Testis (tissue), 3 donors: ENCODE data around the gene FITM1. TPM values are rescaled to one million over a fixed set of nuclear protein-coding genes. Genes with fewer than 3 reads are reported as not detected.

ENCODE experiments used
- DNase-seq: peaks from one replicate; pipeline ENCODE4 v3.0.0-alpha.2; 2019
- H3K27ac ChIP-seq, 2 donors: fragments of 200-600 bp; sonication (generic); one replicate each; pipeline ENCODE4 v1.5.1; 2019
- H3K27me3 ChIP-seq: fragments of 200-600 bp; sonication (generic); one replicate; pipeline ENCODE4 v1.5.1; 2019
- H3K36me3 ChIP-seq: fragments of 200-600 bp; sonication (generic); one replicate; pipeline ENCODE4 v1.5.1; 2017; ENCODE audit warnings: low read depth; ENCODE audit errors: missing control alignments
- H3K4me1 ChIP-seq: fragments of 200-600 bp; sonication (generic); one replicate; pipeline ENCODE4 v1.5.1; 2019
- H3K4me3 ChIP-seq, 2 donors: fragments of 200-600 bp; sonication (generic); one replicate each; pipeline ENCODE4 v1.5.1; 2017 to 2019
- H3K9me3 ChIP-seq: fragments of 200-600 bp; sonication (generic); one replicate; pipeline ENCODE4 v1.5.1; 2017
- POLR2A ChIP-seq: fragments of 450-650 bp; IDR thresholded peaks from one replicate; pipeline ENCODE4 v1.6.1; 2017; ENCODE audit warnings: antibody characterized with exemption, mild to moderate bottlenecking, moderate library complexity
- WGBS, 2 donors: methylation state at CpG; one replicate each; pipeline ENCODE4 v1.1.5; 2018; 5-methylcytosine and 5-hydroxymethylcytosine counted together
- intact Hi-C: fragments of 100-400 bp; cut with DNase I; formaldehyde crosslinking; loops from one replicate; pipeline ENCODE4 v1.15.1; 2023; ENCODE audit warnings: low total_unique reads
- polyA plus RNA-seq: library from polyadenylated mRNA; stranded (reverse); fragments of 350-450 nt; fragmentation: Illumina TruSeq; extraction: RNeasy Lipid Tissue Mini Kit (QIAGEN cat#74804); gene quantifications from one replicate; pipeline ENCODE4 v1.2.3, GENCODE V29; 2014; ENCODE audit warnings: low read depth, low replicate concordance; ENCODE audit not compliant: insufficient read depth
- total RNA-seq, 2 donors: library from RNA; depleted of rRNA; stranded (reverse); fragments of >200 nt; gene quantifications; one replicate each; pipeline ENCODE4 v1.2.3, GENCODE V29; 2016
- TF ChIP-seq, protein P1 (sequence below), 3 experiments: fragments of 450-650 bp in 2 of 3; fragments of 200-600 bp in 1 of 3; sonication (generic) in 1 of 3; IDR thresholded peaks; one replicate each; pipeline ENCODE4 v1.5.1; 2016 to 2019; ENCODE audit warnings: antibody characterized with exemption in 3 of 3, mild to moderate bottlenecking in 2 of 3, moderate library complexity in 1 of 3

The FITM1 gene
- total and polyA plus RNA-seq, 3 donors from 2014 or later, result 2.2 to 3.7 (median 3.5) TPM

DNA sequence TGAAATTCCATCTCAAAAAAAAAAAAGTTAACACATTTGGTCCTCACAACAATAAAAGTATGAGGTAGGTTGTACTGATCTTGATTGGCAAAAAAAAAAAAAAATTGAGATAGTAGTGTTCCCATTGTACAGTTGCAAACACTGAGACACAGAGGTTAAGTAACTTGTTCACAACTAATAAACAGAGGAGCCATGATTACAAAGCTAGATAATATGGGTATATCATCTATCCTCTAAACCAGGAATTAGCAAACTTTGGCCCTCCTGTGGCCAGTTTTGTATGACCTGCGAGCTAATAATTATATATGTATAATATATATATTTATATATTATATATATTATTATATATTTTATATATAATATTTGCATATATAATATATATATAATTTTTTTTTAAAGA, 3.3 kb downstream of the FITM1 start:
- WGBS, 2 donors, result 87 to 98% methylated on average over 1 of the region's 1 CpG
- peaks cover 21% of the 10 kb centered on the region for H3K4me1 ChIP-seq

DNA sequence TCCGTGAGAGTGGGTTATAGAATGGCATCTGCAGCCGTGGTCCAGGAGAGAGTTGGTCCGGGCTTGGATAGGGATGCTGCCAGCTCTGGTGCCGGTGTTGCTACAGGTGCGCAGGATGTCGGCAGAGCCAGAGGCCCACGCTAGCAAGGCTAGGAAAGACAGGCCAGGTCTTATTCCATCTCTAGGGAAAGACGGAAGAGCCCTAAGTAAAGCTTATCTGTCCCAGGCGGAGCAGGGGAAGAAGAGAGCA, 5.0 kb downstream of the FITM1 start:
- Histone ChIP-seq H3K36me3 (no peaks in the 10 kb centered on the region), H3K9me3 (no peaks in the 10 kb centered on the region), H3K27ac (peak overlapping the region; percentile 86 to 88), H3K27me3 (no peaks in the 10 kb centered on the region), H3K4me3 (peak overlapping the region; percentile 79 to 89), H3K4me1 (peaks cover 29% of the 10 kb centered on the region)
- intact Hi-C loops, result no loop called here
- no peak for TF ChIP-seq POLR2A
- TF ChIP-seq, protein P1, sequence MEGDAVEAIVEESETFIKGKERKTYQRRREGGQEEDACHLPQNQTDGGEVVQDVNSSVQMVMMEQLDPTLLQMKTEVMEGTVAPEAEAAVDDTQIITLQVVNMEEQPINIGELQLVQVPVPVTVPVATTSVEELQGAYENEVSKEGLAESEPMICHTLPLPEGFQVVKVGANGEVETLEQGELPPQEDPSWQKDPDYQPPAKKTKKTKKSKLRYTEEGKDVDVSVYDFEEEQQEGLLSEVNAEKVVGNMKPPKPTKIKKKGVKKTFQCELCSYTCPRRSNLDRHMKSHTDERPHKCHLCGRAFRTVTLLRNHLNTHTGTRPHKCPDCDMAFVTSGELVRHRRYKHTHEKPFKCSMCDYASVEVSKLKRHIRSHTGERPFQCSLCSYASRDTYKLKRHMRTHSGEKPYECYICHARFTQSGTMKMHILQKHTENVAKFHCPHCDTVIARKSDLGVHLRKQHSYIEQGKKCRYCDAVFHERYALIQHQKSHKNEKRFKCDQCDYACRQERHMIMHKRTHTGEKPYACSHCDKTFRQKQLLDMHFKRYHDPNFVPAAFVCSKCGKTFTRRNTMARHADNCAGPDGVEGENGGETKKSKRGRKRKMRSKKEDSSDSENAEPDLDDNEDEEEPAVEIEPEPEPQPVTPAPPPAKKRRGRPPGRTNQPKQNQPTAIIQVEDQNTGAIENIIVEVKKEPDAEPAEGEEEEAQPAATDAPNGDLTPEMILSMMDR (IDR thresholded peaks at IDR 0.05), result no peak
- DNase-seq, result no peak
- 2 to 5% methylated on average over 9 of the region's 9 CpGs for WGBS, 2 donors

More for the DNA sequence above, 3.3 kb downstream of the FITM1 start:
- Histone ChIP-seq H3K27me3 (no peaks in the 10 kb centered on the region), H3K27ac (no peak overlapping the region), H3K9me3 (no peaks in the 10 kb centered on the region), H3K36me3 (no peaks in the 10 kb centered on the region), H3K4me3 (no peak overlapping the region)
- no peak for TF ChIP-seq POLR2A
- TF ChIP-seq, protein P1 (IDR thresholded peaks at IDR 0.05), result no peak
- no peak for DNase-seq
- intact Hi-C loops, result no loop called here

DNA sequence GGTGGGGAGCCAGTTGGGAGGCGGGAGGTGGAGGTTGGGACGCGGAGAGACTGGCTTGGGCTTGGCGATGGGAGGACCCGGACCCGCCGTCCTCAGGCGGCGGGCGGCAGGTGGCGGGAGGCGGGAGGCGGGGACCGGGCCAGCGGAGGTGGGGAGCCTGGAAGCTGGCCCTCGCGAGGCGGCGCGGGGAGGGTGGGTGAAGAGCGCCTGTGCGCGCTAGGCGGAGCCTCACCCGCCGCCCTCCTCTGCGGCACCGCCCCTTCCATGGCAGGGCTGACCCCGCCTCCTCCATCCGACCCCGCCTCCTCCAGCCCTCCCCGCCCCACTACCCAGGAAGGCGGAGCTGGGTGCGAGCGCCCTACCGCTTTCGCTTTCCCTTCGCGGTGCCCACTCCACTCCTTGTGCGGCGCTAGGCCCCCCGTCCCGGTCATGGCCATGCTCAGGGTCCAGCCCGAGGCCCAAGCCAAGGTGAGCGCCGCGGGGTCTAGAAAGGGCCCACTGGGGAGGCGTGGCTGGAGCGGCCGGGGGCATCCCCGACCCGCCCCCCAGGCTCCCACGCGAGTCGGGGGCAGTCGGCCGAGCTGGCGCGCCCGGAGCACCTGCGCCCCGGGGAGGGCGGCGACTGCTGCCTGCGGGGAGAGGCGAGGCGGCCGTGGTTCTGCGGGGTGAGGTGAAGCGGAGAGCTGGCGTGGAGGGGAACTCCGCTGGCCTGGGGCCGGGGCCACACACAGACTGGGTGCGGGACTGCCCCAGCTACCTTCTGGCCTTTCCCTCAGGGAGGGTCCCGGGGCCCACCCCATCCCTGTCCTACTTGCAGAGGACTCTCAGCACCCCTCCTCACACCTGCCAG, 5.6 kb downstream of the FITM1 start, which contains the start of gene PSME1:
Gene PSME1, plus strand, starts transcription at position 361 of the 850 bp plus-strand sequence. Its CDS starts 69 bp downstream, at position 430.
- DNase-seq, result peak; percentile 95
- WGBS, 2 donors, result 0% methylated on average over 21 to 62 of the region's 75 CpGs
- H3K36me3 ChIP-seq, result no peaks in the 10 kb centered on the region
- H3K9me3 ChIP-seq, result no peaks in the 10 kb centered on the region
- H3K27ac ChIP-seq, result peak within 1 kb of the TSS; percentile 86 to 88
- H3K4me1 ChIP-seq, result peaks cover 26% of the 10 kb centered on the region
- no peaks in the 10 kb centered on the region for H3K27me3 ChIP-seq
- intact Hi-C loops, result no loop called here
- TF ChIP-seq, protein P1 (IDR thresholded peaks at IDR 0.05), result no peak
- TF ChIP-seq POLR2A, result peak; percentile 29
- peak within 1 kb of the TSS; percentile 79 to 89 for H3K4me3 ChIP-seq

DNA sequence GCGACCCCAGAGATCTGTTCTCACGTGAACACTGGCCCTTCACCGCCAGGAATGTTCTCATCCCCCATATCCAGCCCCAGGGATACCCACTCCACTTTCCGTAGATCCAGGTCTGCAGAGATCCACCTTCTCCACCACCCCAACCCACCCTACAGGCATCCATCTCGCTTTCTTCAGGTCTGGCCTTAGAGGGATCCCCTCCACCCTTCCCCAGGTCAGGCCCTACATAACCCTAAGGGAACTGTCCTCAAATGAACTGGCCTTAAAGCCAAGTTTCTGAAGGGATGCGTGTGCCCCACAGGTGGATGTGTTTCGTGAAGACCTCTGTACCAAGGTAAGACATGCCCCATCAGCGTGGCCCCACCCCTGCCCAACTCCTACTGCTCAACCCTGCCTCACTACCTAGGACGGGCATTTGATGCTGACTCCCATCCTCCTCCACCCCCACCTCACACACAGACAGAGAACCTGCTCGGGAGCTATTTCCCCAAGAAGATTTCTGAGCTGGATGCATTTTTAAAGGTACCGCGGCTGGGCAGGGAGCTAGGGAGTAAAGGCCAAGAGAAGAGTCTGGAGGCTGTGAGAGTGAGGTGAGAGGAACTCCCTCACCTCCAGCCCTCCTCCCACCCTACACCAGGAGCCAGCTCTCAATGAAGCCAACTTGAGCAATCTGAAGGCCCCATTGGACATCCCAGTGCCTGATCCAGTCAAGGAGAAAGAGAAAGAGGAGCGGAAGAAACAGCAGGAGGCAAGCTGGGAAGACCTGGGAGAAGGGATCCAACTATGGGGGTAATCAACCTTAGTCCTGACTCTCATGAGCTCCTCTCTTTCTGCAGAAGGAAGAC, 6.4 kb downstream of the FITM1 start:
- Histone ChIP-seq H3K4me1 (peaks cover 20% of the 10 kb centered on the region), H3K9me3 (no peaks in the 10 kb centered on the region), H3K4me3 (peak overlapping the region; percentile 79 to 89), H3K36me3 (no peaks in the 10 kb centered on the region), H3K27me3 (no peaks in the 10 kb centered on the region), H3K27ac (peak overlapping the region; percentile 86 to 88)
- DNase-seq, result no peak
- intact Hi-C loops, result no loop called here
- WGBS, 2 donors, result 28 to 32% methylated on average over 13 of the region's 13 CpGs
- TF ChIP-seq, protein P1 (IDR thresholded peaks at IDR 0.05), result no peak
- no peak for TF ChIP-seq POLR2A
